CD4-positive, alpha-beta T cell (primary cell): ENCODE results near the gene HRC. TPM values are rescaled to one million over a fixed set of nuclear protein-coding genes. Genes with fewer than 3 reads are reported as not detected.

Source experiments
- ATAC-seq: fragments of 200-7000 bp; cut with Tn5 transposase; one replicate; pipeline ENCODE4 v1.10.0; 2022; ENCODE audit warnings: mild to moderate bottlenecking; ENCODE audit not compliant: poor library complexity
- CTCF ChIA-PET: fragments of 350-600 bp; sonication (Branson Sonifier 250); formaldehyde crosslinking; loops from one replicate; lab custom pipeline; 2021; ENCODE audit warnings: antibody characterized with exemption, inconsistent platforms; lab: Charles Lee
- POLR2A ChIA-PET: fragments of 350-600 bp; sonication (Branson Sonifier 250); formaldehyde crosslinking; loops from one replicate; lab custom pipeline; 2021; ENCODE audit warnings: antibody characterized with exemption, inconsistent platforms; lab: Charles Lee
- DNase-seq, 14 experiments: peaks; one replicate each; pipeline ENCODE4 v3.0.0-alpha.2; 2013 to 2020; ENCODE audit warnings: mixed read lengths in 2 of 14
- H3K27ac ChIP-seq, 2 donors: one replicate each; pipeline versions ENCODE4 v1.5.1 to v1.7.0; 2013; ENCODE audit warnings: low read length in 2 of 2, low read depth in 1 of 2, mild to moderate bottlenecking in 1 of 2
- H3K27me3 ChIP-seq, 2 experiments: 1 replicate in 1 of 2; 2 replicates in 1 of 2; pipeline versions ENCODE4 v1.6.1 to v1.7.0; 2013; ENCODE audit warnings: low read length in 2 of 2, control low read depth in 1 of 2, mild to moderate bottlenecking in 1 of 2, moderate library complexity in 1 of 2; ENCODE audit not compliant: insufficient read depth in 2 of 2, control insufficient read depth in 1 of 2
- H3K36me3 ChIP-seq: one replicate; pipeline ENCODE4 v1.6.1; 2013; ENCODE audit warnings: low read length, control low read depth; ENCODE audit not compliant: insufficient read depth
- H3K4me1 ChIP-seq: one replicate; pipeline ENCODE4 v1.6.1; 2013; ENCODE audit warnings: low read length, control low read depth; ENCODE audit not compliant: insufficient read depth
- H3K4me3 ChIP-seq: one replicate; pipeline ENCODE4 v1.5.1; 2013; ENCODE audit warnings: mild to moderate bottlenecking, low read length, moderate library complexity
- H3K9me3 ChIP-seq, 2 experiments: 1 replicate in 1 of 2; 2 replicates in 1 of 2; pipeline versions ENCODE4 v1.6.1 to v1.7.0; 2013; ENCODE audit warnings: low read length in 2 of 2, mild to moderate bottlenecking in 2 of 2, control low read depth in 1 of 2, moderate library complexity in 1 of 2; ENCODE audit not compliant: control insufficient read depth in 1 of 2, insufficient read depth in 1 of 2
- H3K27ac Mint-ChIP-seq: one replicate; pipeline ENCODE4 v1.8.0; 2020; ENCODE audit warnings: mixed read lengths
- H3K27me3 Mint-ChIP-seq: one replicate; pipeline ENCODE4 v1.8.0; 2021; ENCODE audit warnings: mixed read lengths
- H3K36me3 Mint-ChIP-seq: one replicate; pipeline ENCODE4 v1.8.0; 2021; ENCODE audit warnings: low read depth, mixed read lengths
- H3K4me1 Mint-ChIP-seq: one replicate; pipeline ENCODE4 v1.8.0; 2021; ENCODE audit warnings: low read depth, mixed read lengths
- H3K4me3 Mint-ChIP-seq: one replicate; pipeline ENCODE4 v1.8.0; 2020; ENCODE audit warnings: mild to moderate bottlenecking, mixed read lengths
- H3K9me3 Mint-ChIP-seq: one replicate; pipeline ENCODE4 v1.8.0; 2020; ENCODE audit warnings: mixed read lengths
- CTCF ChIP-seq: fragments of 200-600 bp; IDR thresholded peaks from one replicate; pipeline ENCODE4 v1.8.0; 2022; ENCODE audit warnings: antibody characterized with exemption, mild to moderate bottlenecking
- intact Hi-C, 2 experiments: fragments of 100-400 bp; cut with DNase I in 1 of 2; cut with micrococcal nuclease in 1 of 2; formaldehyde crosslinking; loops; one replicate each; pipeline versions ENCODE4 v1.15.1 to v1.9.0; 2023 to 2025; cut with DNase I, micrococcal nuclease
- total RNA-seq, 174 experiments: library from RNA in 2 of 174; stranded (reverse) in 2 of 174; gene quantifications; one replicate each; pipeline ENCODE4 v1.2.3 and lab custom pipeline; 2021 to 2026

HRC gene
- total RNA-seq, 2 experiments from 2014 or later = not detected

- peaks cover 18 to 24% of the 10 kb centered on the region in 2 experiments for H3K27me3 ChIP-seq
- Mint-ChIP-seq H3K36me3 (no peaks in the 10 kb centered on the region), H3K27me3 (peaks cover 48% of the 10 kb centered on the region), H3K4me3 (no peak overlapping the region), H3K4me1 (peaks cover 7% of the 10 kb centered on the region), H3K27ac (no peak overlapping the region), H3K9me3 (no peaks in the 10 kb centered on the region)
- peaks cover 0 to 12% of the 10 kb centered on the region in 2 experiments for H3K9me3 ChIP-seq
- DNase-seq (no peak), ATAC-seq (no peak)
- intact Hi-C loops = no loop called here
- TF ChIP-seq CTCF = no peak
- ChIA-PET CTCF (no interaction called here), POLR2A (no interaction called here)
- H3K27ac ChIP-seq = no peak overlapping the region
- peaks cover 12% of the 10 kb centered on the region for H3K4me1 ChIP-seq
- no peak overlapping the region for H3K4me3 ChIP-seq
- no peaks in the 10 kb centered on the region for H3K36me3 ChIP-seq
These were observed 6.8 kb upstream of the HRC start for GRCh38 chr19:49161987-49162386.

GRCh38 chr19:49160450-49161189, 5.4 kb upstream of the HRC start:
- no peak overlapping the region for H3K4me3 Mint-ChIP-seq
- H3K9me3 ChIP-seq = peaks cover 0 to 12% of the 10 kb centered on the region in 2 experiments
- no peaks in the 10 kb centered on the region for H3K36me3 Mint-ChIP-seq
- peaks cover 12% of the 10 kb centered on the region for H3K4me1 ChIP-seq
- peaks cover 51% of the 10 kb centered on the region for H3K27me3 Mint-ChIP-seq
- ChIA-PET POLR2A (no interaction called here), CTCF (no interaction called here)
- H3K4me3 ChIP-seq = no peak overlapping the region
- H3K27ac ChIP-seq = no peak overlapping the region
- no peaks in the 10 kb centered on the region for H3K36me3 ChIP-seq
- no peak for ATAC-seq
- peaks cover 7% of the 10 kb centered on the region for H3K4me1 Mint-ChIP-seq
- no peak for TF ChIP-seq CTCF
- H3K27ac Mint-ChIP-seq = no peak overlapping the region
- intact Hi-C loops = no loop called here
- no peak for DNase-seq
- peaks cover 24 to 33% of the 10 kb centered on the region in 2 experiments for H3K27me3 ChIP-seq
- no peaks in the 10 kb centered on the region for H3K9me3 Mint-ChIP-seq

GRCh38 chr19:49157445-49158224, 2.4 kb upstream of the HRC start, which contains the start of gene TRPM4:
TRPM4 (plus strand) TSS chr19:49157792; CDS start chr19:49157867, 75 bp downstream.
- ATAC-seq = peak; percentile 64
- H3K36me3 Mint-ChIP-seq = no peaks in the 10 kb centered on the region
- H3K27me3 Mint-ChIP-seq = peaks cover 75% of the 10 kb centered on the region
- no peaks in the 10 kb centered on the region for H3K9me3 Mint-ChIP-seq
- intact Hi-C loops = no loop called here
- Histone ChIP-seq H3K4me3 (no peak within 1 kb of the TSS), H3K27me3 (peaks cover 33 to 41% of the 10 kb centered on the region in 2 experiments), H3K4me1 (peaks cover 12% of the 10 kb centered on the region), H3K9me3 (peaks cover 0 to 29% of the 10 kb centered on the region in 2 experiments), H3K27ac (no peak within 1 kb of the TSS), H3K36me3 (no peaks in the 10 kb centered on the region)
- no peak for TF ChIP-seq CTCF
- CTCF ChIA-PET = no interaction called here
- H3K27ac Mint-ChIP-seq = no peak within 1 kb of the TSS
- peak within 1 kb of the TSS; percentile 59 for H3K4me3 Mint-ChIP-seq
- POLR2A ChIA-PET = no interaction called here
- peak in 6 of 14 experiments; percentile 22 to 55 (median 34) for DNase-seq
- H3K4me1 Mint-ChIP-seq = peaks cover 18% of the 10 kb centered on the region
